HG03469 (cell line): ENCODE measurements around the gene ELOF1.
"Not testable (repeated sequence)": the region's sequence is repeated elsewhere in the genome, so short reads cannot be mapped to it uniquely, and the experiment has no call there.

Source experiments
- ATAC-seq: cut with Tn5 transposase; IDR thresholded peaks from one replicate; pipeline ENCODE4 v1.9.1; 2021; ENCODE audit warnings: mild to moderate bottlenecking, moderate library complexity, moderate number of reproducible peaks; ENCODE audit not compliant: unreplicated experiment

The ELOF1 gene

GRCh38 chr19:11558881-11559828 is at the start of gene ELOF1:
Gene ELOF1 (minus strand): TSS chr19:11559230. CDS start chr19:11554347, 4,883 bp downstream.
- peak; percentile 51 for ATAC-seq

GRCh38 chr19:11606484-11606883 is 47.5 kb upstream of the ELOF1 start:
- no peak for ATAC-seq

GRCh38 chr19:11599704-11600103 is 40.7 kb upstream of the ELOF1 start:
- not testable (repeated sequence) for ATAC-seq

- no peak for ATAC-seq
Measured at GRCh38 chr19:11598746-11599145, 39.7 kb upstream of the ELOF1 start.

GRCh38 chr19:11598103-11598483 is 39.1 kb upstream of the ELOF1 start:
- no peak for ATAC-seq

DNA sequence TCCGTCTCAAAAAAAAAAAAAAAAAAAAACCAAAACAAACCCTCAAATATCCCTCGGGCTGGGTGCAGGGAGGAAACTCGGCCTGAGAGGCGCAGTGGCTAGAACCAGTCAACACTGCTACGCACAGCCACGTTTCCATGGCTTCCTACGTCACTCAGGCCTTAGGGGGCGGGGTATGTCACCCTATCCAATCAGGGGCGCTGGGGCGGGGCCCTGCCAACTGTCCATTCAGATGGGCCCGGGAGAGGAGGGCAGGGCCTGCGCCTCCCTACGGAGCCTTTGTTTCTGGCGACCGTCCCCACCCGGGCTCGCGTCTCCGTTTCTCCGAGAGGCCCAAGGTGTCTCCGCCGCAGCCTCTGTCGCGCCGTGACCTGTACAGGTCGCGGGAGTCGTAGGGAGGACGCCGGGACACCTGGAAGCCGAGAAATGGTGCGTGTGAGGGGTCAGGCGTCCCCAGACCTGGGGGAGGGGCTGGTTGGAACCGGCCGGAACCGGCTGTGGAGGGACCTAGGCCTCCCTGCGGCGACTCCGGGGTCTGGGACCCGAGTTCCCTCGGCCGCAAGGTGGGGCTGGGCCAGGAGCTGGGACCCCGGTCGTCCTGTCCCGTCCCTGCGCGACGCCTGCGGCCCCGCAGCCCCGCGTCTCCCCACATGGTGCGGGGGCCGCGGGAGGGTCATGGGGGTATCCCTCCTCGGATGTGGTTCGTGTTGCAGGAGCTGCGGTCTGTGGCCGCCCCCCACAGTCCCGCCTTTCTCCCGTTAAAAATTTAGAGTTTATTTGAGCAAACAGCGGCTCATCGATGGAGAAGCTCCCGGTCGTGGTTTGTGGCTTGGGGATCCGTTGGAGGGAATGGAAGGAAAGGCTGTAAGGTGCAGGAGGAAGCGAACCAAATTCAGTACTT is 38.4 kb upstream of the ELOF1 start, which contains the start of gene ZNF627:
Gene ZNF627 (plus strand): TSS at position 282 of the 901 bp plus-strand sequence. CDS start 145 bp downstream, at position 427.
- ATAC-seq, result peak; percentile 92

- ATAC-seq, result no peak
Measured at GRCh38 chr19:11596156-11596555, 37.1 kb upstream of the ELOF1 start.

- ATAC-seq, result no peak
Measured at GRCh38 chr19:11594084-11594483, 35.1 kb upstream of the ELOF1 start.

GRCh38 chr19:11587975-11588631 is 29.1 kb upstream of the ELOF1 start:
- no peak for ATAC-seq

DNA sequence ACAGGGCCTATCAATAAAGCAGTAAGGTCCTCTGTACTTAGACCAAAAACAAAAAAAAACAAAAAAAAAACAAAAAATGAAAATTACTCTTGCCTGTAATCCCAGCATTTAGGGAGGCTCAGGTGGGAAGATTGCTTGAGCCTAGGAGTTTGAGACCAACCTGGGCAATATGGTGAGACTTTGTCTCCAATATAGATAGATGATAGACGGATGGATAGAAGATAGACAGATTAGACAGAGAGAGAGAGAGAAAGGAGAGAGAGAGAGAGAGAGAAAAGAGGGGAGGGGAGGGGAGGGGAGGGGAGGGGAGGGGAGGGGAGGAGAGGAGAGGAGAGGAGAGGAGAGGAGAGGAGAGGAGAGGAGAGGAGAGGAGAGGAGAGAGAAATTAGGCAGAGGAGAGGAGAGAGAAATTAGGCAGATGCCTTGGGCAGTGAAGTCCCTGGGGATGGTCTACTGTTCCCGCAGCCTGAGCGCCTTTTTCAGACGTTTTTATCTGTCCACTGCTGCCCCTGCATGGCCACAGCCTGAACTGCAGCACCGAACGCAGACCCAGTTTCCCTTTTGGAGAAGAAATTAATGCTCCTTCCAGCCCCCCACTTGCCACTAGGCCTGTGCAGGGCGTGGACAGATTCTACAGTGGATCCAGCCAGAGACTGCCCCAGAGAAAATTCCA is 28.4 kb upstream of the ELOF1 start:
- no peak for ATAC-seq

- no peak for ATAC-seq
Measured at GRCh38 chr19:11586331-11586730, 27.3 kb upstream of the ELOF1 start.

- peak; percentile 54 for ATAC-seq
Measured at GRCh38 chr19:11581740-11582139, 22.7 kb upstream of the ELOF1 start.

GRCh38 chr19:11580116-11580515 is 21.1 kb upstream of the ELOF1 start:
- ATAC-seq, result no peak

GRCh38 chr19:11578258-11579142 is 19.5 kb upstream of the ELOF1 start:
- ATAC-seq, result no peak

DNA sequence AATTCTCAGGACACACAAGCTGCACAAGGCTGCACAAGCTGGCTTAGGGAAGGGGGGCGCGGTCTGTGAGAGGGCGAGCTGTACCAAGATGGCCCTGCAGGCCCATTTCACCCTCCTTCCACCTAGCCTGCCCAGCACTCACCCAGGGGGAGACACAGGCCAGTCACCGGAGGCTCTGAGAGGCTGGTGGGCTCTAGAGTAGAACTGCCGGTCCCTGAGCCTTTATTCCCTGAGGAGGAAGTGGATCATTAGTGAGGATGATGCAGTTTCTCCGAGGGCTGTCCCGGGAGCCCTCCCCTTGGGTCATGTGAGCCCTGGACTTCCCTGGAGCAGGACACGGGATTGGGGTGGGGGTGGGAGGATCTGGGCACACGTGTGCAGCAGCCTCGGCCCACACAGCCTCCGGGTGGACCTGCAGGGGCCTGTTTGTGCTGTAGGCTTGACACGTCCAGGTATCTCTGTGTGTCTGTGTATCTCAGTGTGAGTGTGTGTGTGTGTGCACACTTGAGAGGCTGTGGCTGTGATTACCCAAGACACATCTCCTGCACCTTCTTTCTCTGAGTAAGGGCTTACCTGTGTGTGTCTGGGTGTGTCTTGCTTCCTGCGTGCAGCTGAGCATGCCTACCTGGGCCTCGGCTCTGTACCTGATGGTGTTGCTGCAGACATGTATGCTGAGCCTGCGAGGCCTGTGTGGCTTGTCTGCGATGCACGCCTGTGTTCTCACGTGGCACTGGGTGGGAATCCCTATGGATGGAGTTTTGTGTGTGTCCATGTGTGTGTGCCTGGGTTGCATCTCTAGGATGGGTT is 18.6 kb upstream of the ELOF1 start, which contains the start of gene ACP5:
Gene ACP5 (minus strand): TSS at position 195 of the 807 bp plus-strand sequence. CDS start 328 bp downstream, outside the sequence.
- ATAC-seq, result no peak

DNA sequence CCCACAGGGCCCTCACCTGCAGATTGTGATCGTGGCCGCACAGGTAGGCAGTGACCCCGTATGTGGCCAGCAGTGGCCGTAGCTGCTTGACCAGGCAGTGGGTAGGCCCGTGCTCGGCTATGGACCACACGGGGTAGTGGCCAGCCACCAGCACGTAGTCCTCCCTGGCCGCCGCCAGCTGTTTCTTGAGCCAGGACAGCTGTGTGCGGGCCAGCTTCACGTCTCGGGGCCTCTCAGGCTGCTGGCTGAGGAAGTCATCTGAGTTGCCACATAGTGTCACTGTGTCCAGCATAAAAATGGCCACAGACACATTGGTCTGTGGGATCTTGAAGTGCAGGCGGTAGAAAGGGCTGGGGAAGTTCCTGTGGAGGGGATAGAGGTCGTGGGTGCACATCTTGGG is 17.2 kb upstream of the ELOF1 start:
- no peak for ATAC-seq

- ATAC-seq, result no peak
Measured at GRCh38 chr19:11574689-11575088, 15.7 kb upstream of the ELOF1 start.

DNA sequence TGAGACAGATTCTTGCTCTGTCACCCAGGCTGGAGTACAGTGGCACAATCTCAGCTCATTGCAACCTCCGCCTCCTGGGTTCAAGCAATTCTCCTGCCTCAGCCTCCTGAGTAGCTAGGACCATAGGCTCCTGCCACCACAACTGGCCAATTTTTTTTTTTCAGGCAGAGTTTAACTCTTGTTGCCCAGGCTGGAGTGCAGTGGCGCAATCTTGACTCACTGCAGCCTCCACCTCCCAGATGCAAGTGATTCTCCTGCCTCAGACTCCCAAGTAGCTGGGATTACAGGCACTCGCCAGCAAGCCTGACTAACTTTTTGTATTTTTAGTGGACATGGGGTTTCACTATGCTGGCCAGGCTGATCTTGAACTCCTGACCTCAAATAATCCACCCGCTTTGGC is 14.7 kb upstream of the ELOF1 start:
- not testable (repeated sequence) for ATAC-seq
